HFF-Myc (cell line): ENCODE results near the gene TXNDC15.

ENCODE experiments used
- DNase-seq: peaks from one replicate; pipeline ENCODE4 v3.0.0-alpha.2; 2011; ENCODE audit warnings: low read depth; ENCODE audit errors: extremely low read depth
- H3K4me3 ChIP-seq: replicated peaks from 2 replicates; pipeline ENCODE4 v1.5.1; 2011; ENCODE audit warnings: low read depth, mild to moderate bottlenecking, control low read depth, low read length
- TF ChIP-seq, protein P1 (sequence below): IDR thresholded peaks from 2 replicates; pipeline ENCODE4 v1.5.1; 2012; ENCODE audit warnings: mild to moderate bottlenecking, low read depth, low read length, control low read depth; ENCODE audit errors: missing control alignments

Gene TXNDC15

DNA sequence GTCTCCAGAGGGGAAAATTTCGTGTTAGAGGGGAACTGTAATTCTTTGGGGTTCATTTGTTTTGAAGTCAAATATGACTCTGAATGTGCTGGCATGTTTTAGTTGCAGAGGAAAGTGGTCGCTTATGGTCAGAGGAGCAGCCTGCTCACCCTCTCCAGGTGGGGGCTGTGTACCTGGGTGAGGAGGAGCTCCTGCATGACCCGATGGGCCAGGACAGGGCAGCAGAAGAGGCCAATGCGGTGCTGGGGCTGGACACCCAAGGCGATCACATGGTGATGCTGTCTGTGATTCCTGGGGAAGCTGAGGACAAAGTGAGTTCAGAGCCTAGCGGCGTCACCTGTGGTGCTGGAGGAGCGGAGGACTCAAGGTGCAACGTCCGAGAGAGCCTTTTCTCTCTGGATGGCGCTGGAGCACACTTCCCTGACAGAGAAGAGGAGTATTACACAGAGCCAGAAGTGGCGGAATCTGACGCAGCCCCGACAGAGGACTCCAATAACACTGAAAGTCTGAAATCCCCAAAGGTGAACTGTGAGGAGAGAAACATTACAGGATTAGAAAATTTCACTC is 13.5 kb downstream of the TXNDC15 start:
- TF ChIP-seq, protein P1, sequence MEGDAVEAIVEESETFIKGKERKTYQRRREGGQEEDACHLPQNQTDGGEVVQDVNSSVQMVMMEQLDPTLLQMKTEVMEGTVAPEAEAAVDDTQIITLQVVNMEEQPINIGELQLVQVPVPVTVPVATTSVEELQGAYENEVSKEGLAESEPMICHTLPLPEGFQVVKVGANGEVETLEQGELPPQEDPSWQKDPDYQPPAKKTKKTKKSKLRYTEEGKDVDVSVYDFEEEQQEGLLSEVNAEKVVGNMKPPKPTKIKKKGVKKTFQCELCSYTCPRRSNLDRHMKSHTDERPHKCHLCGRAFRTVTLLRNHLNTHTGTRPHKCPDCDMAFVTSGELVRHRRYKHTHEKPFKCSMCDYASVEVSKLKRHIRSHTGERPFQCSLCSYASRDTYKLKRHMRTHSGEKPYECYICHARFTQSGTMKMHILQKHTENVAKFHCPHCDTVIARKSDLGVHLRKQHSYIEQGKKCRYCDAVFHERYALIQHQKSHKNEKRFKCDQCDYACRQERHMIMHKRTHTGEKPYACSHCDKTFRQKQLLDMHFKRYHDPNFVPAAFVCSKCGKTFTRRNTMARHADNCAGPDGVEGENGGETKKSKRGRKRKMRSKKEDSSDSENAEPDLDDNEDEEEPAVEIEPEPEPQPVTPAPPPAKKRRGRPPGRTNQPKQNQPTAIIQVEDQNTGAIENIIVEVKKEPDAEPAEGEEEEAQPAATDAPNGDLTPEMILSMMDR: no peak
- no peak for DNase-seq
- H3K4me3 ChIP-seq: no peak overlapping the region

DNA sequence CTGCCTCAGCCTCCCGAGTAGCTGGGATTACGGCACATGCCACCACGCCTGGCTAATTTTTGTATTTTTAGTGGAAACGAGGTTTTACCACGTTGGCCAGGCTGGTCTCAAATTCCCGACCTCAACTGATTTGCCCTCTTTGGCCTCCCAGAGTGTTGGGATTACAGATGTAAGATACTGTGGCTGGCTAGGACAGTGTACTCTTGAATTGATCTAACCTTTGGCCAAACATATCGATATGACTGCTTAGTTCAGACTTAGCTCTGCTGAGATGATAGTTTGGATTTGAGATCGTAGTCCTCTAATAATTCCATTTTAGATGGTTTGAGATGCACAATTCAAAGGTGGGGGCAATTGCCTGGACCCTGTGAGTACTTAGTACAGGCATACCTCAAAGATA is 15.2 kb downstream of the TXNDC15 start:
- TF ChIP-seq, protein P1: no peak
- H3K4me3 ChIP-seq: no peak overlapping the region
- DNase-seq: no peak

DNA sequence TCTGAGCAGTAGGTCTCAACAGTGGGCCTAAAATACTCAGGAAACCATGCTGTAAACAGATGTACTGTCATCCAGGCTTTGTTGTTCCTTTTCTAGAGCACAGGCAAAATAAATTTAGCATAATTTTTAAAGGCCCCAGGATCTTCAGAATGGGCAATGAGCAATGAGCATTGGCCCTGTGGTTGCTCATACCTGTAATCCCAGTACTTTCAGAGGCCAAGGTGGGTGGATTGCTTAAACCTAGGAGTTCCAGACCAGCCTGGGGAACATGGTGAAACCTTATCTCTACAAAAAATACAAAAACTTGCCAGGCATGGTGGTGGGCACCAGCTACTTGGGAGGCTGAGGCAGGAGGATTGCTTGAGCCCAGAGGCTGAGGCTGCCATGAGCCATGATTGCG is 17.3 kb downstream of the TXNDC15 start:
- TF ChIP-seq, protein P1: no peak
- H3K4me3 ChIP-seq: no peak overlapping the region
- no peak for DNase-seq

DNA sequence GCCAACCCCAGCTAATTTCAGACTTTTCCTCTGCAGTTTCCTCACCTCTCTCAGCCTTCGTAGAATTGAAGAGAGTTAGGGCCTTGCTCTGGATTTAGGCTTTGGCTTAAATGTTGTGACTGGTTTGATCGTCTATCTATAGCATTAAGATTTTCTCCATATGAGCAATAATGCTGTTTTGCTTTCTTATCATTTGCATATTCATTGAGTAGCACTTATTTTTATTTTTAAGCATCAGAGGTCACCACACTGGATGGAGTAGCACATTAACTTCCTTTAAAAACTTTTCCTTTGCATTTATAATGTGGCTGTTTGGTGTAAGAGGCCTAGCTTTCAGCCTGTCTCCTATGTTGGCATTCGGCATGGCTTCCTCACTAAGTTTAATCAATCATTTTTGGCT is 18.1 kb downstream of the TXNDC15 start:
- H3K4me3 ChIP-seq: no peak overlapping the region
- TF ChIP-seq, protein P1: no peak
- DNase-seq: no peak

DNA sequence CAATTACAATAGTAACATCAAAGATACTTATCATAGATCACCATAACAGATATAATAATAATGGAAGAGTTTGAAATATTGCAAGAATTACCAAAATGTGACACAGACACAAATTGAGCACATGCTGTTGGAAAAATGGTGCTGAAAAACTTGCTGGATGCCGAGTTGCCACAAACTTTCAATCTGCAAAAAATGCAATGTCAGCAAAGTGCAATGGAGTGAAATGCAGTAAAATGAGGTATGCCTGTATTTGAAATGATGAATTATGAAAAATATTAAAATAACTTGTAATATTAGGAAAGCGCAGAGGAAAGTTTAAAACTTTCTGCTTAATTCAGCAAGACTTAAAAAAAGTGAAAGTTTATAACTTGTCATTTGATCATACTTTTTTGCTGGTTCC is 18.8 kb downstream of the TXNDC15 start:
- TF ChIP-seq, protein P1: no peak
- H3K4me3 ChIP-seq: no peak overlapping the region
- no peak for DNase-seq

DNA sequence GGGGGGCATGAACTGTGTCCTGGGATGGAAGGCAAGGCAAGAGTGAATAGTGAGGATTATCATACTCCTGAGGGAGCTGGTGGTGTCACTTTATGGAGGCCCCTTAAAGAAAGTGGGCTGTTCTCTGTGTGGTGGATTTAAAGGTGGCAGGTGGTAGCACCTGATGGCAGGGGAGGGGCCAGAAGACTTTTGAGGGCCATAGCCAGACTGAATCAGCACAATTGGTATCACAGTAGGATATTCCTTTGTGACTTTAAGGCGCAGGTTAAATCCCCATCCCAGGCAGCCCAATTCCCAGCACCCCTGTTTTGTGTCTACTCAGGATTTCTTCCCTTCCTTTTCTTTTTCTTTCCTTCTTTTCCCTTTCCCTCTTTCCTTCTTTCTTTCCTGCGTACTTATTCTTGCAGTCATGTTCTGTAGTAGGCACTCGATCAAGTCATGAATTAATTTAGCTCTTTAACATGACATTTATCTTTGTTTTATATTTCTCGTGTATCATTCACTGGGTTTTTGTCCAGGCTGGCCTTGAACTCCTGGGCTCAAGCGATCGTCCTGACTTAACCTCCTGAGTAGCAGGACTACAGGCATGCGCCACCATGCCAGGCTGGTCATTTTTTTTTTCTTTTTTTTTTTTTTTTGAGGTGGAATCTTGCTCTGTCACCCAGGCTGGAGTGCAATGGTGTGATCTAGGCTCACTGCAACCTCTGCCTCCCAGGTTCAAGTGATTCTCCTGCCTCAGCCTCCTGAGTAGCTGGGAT is 19.8 kb downstream of the TXNDC15 start:
- TF ChIP-seq, protein P1: no peak
- DNase-seq: no peak
- no peak overlapping the region for H3K4me3 ChIP-seq
